HepG2 (cell line): ENCODE measurements around the gene LRRC55. TPM values are rescaled to one million over a fixed set of nuclear protein-coding genes. Genes with fewer than 3 reads are reported as not detected.

Source experiments
- ATAC-seq: fragments of 200-7000 bp; cut with Tn5 transposase; 3 replicates; pipeline ENCODE4 v1.9.1; 2020; ENCODE audit warnings: mild to moderate bottlenecking, moderate library complexity
- BruUV-seq: library from RNA; stranded (reverse); fragments of 400-500 nt; replicated peaks from 2 replicates; lab custom pipeline; 2021; lab: Mats Ljungman, UMichigan
- CTCF ChIA-PET: fragments of 300-600 bp; formaldehyde crosslinking; extraction: SDS; loops from one replicate; lab custom pipeline; 2021; ENCODE audit warnings: low total read pairs, inconsistent platforms, low intra/inter-chr PET ratio; lab: Yijun Ruan, JAX
- POLR2A ChIA-PET: fragments of 350-600 bp; sonication (Branson Sonifier 250); formaldehyde crosslinking; loops from one replicate; lab custom pipeline; 2020; ENCODE audit warnings: antibody characterized with exemption, inconsistent platforms; lab: Yijun Ruan, JAX
- DNase-seq: peaks from one replicate; pipeline ENCODE4 v3.0.0-alpha.2; 2015; ENCODE audit warnings: low spot score
- FAIRE-seq: peaks from 3 replicates; lab custom pipeline; 2011; peaks lifted over from hg19 to GRCh38; lab: Jason Lieb, UNC
- H2AFZ ChIP-seq: one replicate; pipeline ENCODE4 v1.6.1; 2011; ENCODE audit warnings: low read length, inconsistent platforms
- H3K27ac ChIP-seq: fragments of 300-600 bp; 3 replicates; pipeline ENCODE4 v1.8.0; 2011; ENCODE audit warnings: mixed run types, mild to moderate bottlenecking, mixed read lengths, low read length, inconsistent platforms; ENCODE audit not compliant: insufficient read depth; ENCODE audit errors: extremely low read length
- H3K27me3 ChIP-seq, 2 experiments: fragments of 200-600 bp in 1 of 2; 2 replicates in 1 of 2; 3 replicates in 1 of 2; pipeline versions ENCODE4 v1.6.0 to v1.8.0; 2011; ENCODE audit warnings: low read length in 2 of 2, mild to moderate bottlenecking in 2 of 2, moderate library complexity in 2 of 2, inconsistent platforms in 1 of 2; ENCODE audit not compliant: insufficient read depth in 2 of 2, control insufficient read depth in 1 of 2
- H3K36me3 ChIP-seq, 2 experiments: fragments of 200-600 bp in 1 of 2; replicated peaks in 1 of 2; 2 replicates in 1 of 2; 3 replicates in 1 of 2; pipeline versions ENCODE4 v1.5.1 to v1.8.0; 2011; ENCODE audit warnings: low read length in 2 of 2, inconsistent platforms in 1 of 2; ENCODE audit not compliant: insufficient read depth in 2 of 2, control insufficient read depth in 1 of 2
- H3K4me1 ChIP-seq: 2 replicates; pipeline ENCODE4 v1.5.1; 2012; ENCODE audit warnings: low read length, inconsistent platforms; ENCODE audit not compliant: insufficient read depth
- H3K4me2 ChIP-seq: 2 replicates; pipeline ENCODE4 v1.6.0; 2011; ENCODE audit warnings: low read depth, low read length, inconsistent platforms
- H3K4me3 ChIP-seq, 3 experiments: fragments of 200-600 bp in 1 of 3; sonication (generic), shearing (Covaris generic) in 1 of 3; replicated peaks in 1 of 3; 2 replicates each; pipeline ENCODE4 v1.5.1; 2011 to 2016; ENCODE audit warnings: low read length in 3 of 3, inconsistent platforms in 2 of 3, low read depth in 2 of 3, mild to moderate bottlenecking in 2 of 3, control low read depth in 1 of 3, mixed read lengths in 1 of 3; ENCODE audit not compliant: insufficient read depth in 1 of 3
- H3K79me2 ChIP-seq: one replicate; pipeline ENCODE4 v1.6.1; 2011; ENCODE audit warnings: low read length, inconsistent platforms; ENCODE audit not compliant: insufficient read depth
- H3K9ac ChIP-seq: 2 replicates; pipeline ENCODE4 v1.6.0; 2011; ENCODE audit warnings: mild to moderate bottlenecking, low read depth, low read length, inconsistent platforms; ENCODE audit not compliant: insufficient read depth
- H3K9me3 ChIP-seq: 2 replicates; pipeline ENCODE4 v1.5.1; 2012; ENCODE audit warnings: mild to moderate bottlenecking, low read length
- H4K20me1 ChIP-seq: 2 replicates; pipeline ENCODE4 v1.6.0; 2011; ENCODE audit warnings: inconsistent platforms, mild to moderate bottlenecking, low read length, moderate library complexity; ENCODE audit not compliant: insufficient read depth
- DNMT1 ChIP-seq: sonication (generic); formaldehyde crosslinking; IDR thresholded peaks from 2 replicates; pipeline ENCODE4 v1.5.1; 2020; ENCODE audit warnings: mild to moderate bottlenecking, missing genetic modification reagents
- FLYWCH1 ChIP-seq: sonication (generic); formaldehyde crosslinking; IDR thresholded peaks from 2 replicates; pipeline ENCODE4 v1.8.1; 2023; ENCODE audit warnings: mild to moderate bottlenecking, missing genetic modification reagents
- FOXA3 ChIP-seq: IDR thresholded peaks from 2 replicates; pipeline ENCODE4 v1.6.1; 2016; ENCODE audit warnings: missing genetic modification reagents, missing compliant biosample characterization
- HDAC1 ChIP-seq: sonication (generic); formaldehyde crosslinking; IDR thresholded peaks from 2 replicates; pipeline ENCODE4 v1.5.1; 2020; ENCODE audit warnings: mild to moderate bottlenecking, missing genetic modification reagents
- KDM3A ChIP-seq: IDR thresholded peaks from 2 replicates; pipeline ENCODE4 v1.6.1; 2018; ENCODE audit warnings: low read depth, missing compliant biosample characterization
- MEIS1 ChIP-seq: sonication (generic); formaldehyde crosslinking; IDR thresholded peaks from 2 replicates; pipeline ENCODE4 v1.9.0; 2021; ENCODE audit warnings: mild to moderate bottlenecking, missing genetic modification reagents, moderate library complexity, borderline replicate concordance
- MTF1 ChIP-seq: sonication (generic); formaldehyde crosslinking; IDR thresholded peaks from 2 replicates; pipeline ENCODE4 v1.5.0; 2020; ENCODE audit warnings: missing genetic modification reagents
- TBX3 ChIP-seq: fragments of 450-650 bp; IDR thresholded peaks from 2 replicates; pipeline ENCODE4 v1.6.1; 2017; ENCODE audit warnings: antibody characterized with exemption, mild to moderate bottlenecking, inconsistent platforms, borderline replicate concordance
- ZNF275 ChIP-seq: sonication (generic); formaldehyde crosslinking; IDR thresholded peaks from 2 replicates; pipeline ENCODE4 v1.8.0; 2022; ENCODE audit warnings: missing genetic modification reagents, mild to moderate bottlenecking, inconsistent platforms, borderline replicate concordance
- ZNF30 ChIP-seq: sonication (generic); formaldehyde crosslinking; IDR thresholded peaks from 2 replicates; pipeline ENCODE4 v1.5.0; 2020; ENCODE audit warnings: mild to moderate bottlenecking, missing genetic modification reagents
- ZNF326 ChIP-seq: sonication (generic); formaldehyde crosslinking; IDR thresholded peaks from 2 replicates; pipeline ENCODE4 v1.4.0; 2020; ENCODE audit warnings: missing genetic modification reagents, borderline replicate concordance
- ZNF354B ChIP-seq: sonication (generic); formaldehyde crosslinking; IDR thresholded peaks from 2 replicates; pipeline ENCODE4 v1.8.0; 2022; ENCODE audit warnings: mild to moderate bottlenecking, missing genetic modification reagents
- ZNF503 ChIP-seq: sonication (generic); formaldehyde crosslinking; IDR thresholded peaks from 2 replicates; pipeline ENCODE4 v1.4.0; 2020; ENCODE audit warnings: missing genetic modification reagents
- ZNF550 ChIP-seq: sonication (generic); formaldehyde crosslinking; IDR thresholded peaks from 2 replicates; pipeline ENCODE4 v1.4.0; 2020; ENCODE audit warnings: mild to moderate bottlenecking, missing genetic modification reagents, borderline replicate concordance
- ZSCAN21 ChIP-seq: sonication (generic); formaldehyde crosslinking; IDR thresholded peaks from 2 replicates; pipeline ENCODE4 v1.8.0; 2022; ENCODE audit warnings: mild to moderate bottlenecking, missing genetic modification reagents, moderate library complexity, borderline replicate concordance
- WGBS: methylation state at CpG from one replicate; pipeline ENCODE4 v1.1.6; 2017; ENCODE audit warnings: low lambda C conversion rate; 5-methylcytosine and 5-hydroxymethylcytosine counted together
- in situ Hi-C: cut with HindIII; loops from 2 replicates; pipeline ENCODE4 v1.10.0; 2017; ENCODE audit warnings: low pct_unique_long_range_greater_than_20kb; ENCODE audit not compliant: extremely low pct_ligation_motif_present
- intact Hi-C: fragments of 100-400 bp; cut with micrococcal nuclease; formaldehyde crosslinking; loops from one replicate; pipeline ENCODE4 v1.10.0; 2022; ENCODE audit not compliant: unreplicated experiment
- polyA plus RNA-seq, 8 experiments: library from polyadenylated mRNA; depleted of rRNA in 3 of 8; stranded (reverse) in 7 of 8; unstranded in 1 of 8; fragments of >200 nt; fragmentation: Illumina TruSeq in 4 of 8; extraction: Trizol in 4 of 8; gene quantifications; 2 replicates each; pipeline versions ENCODE4 v1.2.1 to v1.2.3, GENCODE V29; 2011 to 2016; ENCODE audit warnings: low read depth in 4 of 8, missing spikeins in 1 of 8, mixed read lengths in 1 of 8; ENCODE audit not compliant: insufficient read depth in 1 of 8
- total RNA-seq, 5 experiments: library from RNA; depleted of rRNA; stranded (reverse); fragments of >200 nt; fragmentation: Illumina TruSeq; extraction: Trizol; gene quantifications; 2 replicates each; pipeline ENCODE4 v1.2.3, GENCODE V29; 2016; ENCODE audit warnings: low read depth in 1 of 5
- TF ChIP-seq, protein P1 (sequence below): sonication (generic); formaldehyde crosslinking; IDR thresholded peaks from 2 replicates; pipeline ENCODE4 v1.9.0; 2022; ENCODE audit warnings: missing genetic modification reagents, mild to moderate bottlenecking, borderline replicate concordance

Gene LRRC55
- total and polyA plus RNA-seq, 2 of the 13 experiments (the other 11 are each of a cell fraction or from before 2014, with no cell fraction given), result not detected

DNA sequence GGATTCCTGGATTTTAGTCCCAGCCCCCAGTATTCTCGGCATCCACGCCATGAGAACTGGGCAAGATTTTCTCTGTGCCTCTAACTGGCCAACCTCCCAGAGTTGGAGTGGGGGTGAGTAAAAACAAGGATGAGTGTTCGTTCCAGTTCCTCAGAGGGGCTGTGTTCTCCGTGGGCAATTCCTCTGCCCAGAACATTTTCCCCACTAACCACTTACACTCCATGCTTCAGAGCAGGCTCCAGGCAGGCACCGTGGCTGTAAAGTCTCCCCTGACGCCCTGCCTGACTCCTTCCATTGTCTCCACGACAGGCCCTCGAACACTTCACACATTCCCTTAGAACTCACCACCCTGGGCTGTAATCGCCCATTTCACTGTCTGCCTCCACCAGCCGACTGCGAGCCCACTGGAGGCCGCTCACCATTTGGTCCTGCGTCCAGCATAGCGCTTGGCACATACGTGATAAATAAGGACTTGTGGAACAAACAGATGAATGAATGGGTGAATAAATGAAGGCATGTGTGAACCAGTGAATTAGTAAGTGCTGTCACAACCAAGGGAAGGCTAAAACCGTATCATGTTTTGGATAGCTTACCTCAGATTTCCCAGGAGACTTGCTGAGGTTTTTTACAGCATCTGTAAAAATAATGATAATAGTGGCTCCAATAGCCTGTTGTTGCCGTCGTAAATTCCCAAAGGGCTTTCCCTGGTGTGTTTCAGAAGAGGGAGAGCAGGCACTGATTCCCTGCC lies 49.2 kb downstream of the LRRC55 start:
- Histone ChIP-seq H3K79me2 (no peaks in the 10 kb centered on the region), H2AFZ (no peak overlapping the region), H3K36me3 (no peaks in the 10 kb centered on the region), H4K20me1 (no peaks in the 10 kb centered on the region), H3K4me1 (no peaks in the 10 kb centered on the region), H3K4me2 (no peak overlapping the region), H3K9me3 (no peaks in the 10 kb centered on the region), H3K4me3 (no peak overlapping the region), H3K27ac (no peak overlapping the region), H3K27me3 (peaks cover 2 to 21% of the 10 kb centered on the region in 2 experiments; a peak in 3 of 5 replicates), H3K9ac (no peak overlapping the region)
- intact Hi-C loops, result no loop called here
- CTCF ChIA-PET, result no interaction called here
- DNase-seq (no peak), ATAC-seq (no peak), FAIRE-seq (no peak)
- TF ChIP-seq ZNF275 (CRISPR knock-in tag), result no peak
- TF ChIP-seq ZNF503, result no peak
- TF ChIP-seq MTF1 (CRISPR knock-in tag), result no peak
- no peak for TF ChIP-seq HDAC1
- no peak for TF ChIP-seq FLYWCH1 (CRISPR knock-in tag)
- TF ChIP-seq FOXA3 (CRISPR knock-in tag), result no peak
- no peak for TF ChIP-seq TBX3
- no peak for TF ChIP-seq DNMT1
- TF ChIP-seq ZNF30 (CRISPR knock-in tag), result no peak
- TF ChIP-seq ZNF326 (CRISPR knock-in tag), result no peak
- TF ChIP-seq, protein P1, sequence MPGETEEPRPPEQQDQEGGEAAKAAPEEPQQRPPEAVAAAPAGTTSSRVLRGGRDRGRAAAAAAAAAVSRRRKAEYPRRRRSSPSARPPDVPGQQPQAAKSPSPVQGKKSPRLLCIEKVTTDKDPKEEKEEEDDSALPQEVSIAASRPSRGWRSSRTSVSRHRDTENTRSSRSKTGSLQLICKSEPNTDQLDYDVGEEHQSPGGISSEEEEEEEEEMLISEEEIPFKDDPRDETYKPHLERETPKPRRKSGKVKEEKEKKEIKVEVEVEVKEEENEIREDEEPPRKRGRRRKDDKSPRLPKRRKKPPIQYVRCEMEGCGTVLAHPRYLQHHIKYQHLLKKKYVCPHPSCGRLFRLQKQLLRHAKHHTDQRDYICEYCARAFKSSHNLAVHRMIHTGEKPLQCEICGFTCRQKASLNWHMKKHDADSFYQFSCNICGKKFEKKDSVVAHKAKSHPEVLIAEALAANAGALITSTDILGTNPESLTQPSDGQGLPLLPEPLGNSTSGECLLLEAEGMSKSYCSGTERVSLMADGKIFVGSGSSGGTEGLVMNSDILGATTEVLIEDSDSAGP, result no peak
- no peak for TF ChIP-seq MEIS1 (CRISPR knock-in tag)
- no peak for TF ChIP-seq ZSCAN21 (CRISPR knock-in tag)
- no peak for TF ChIP-seq ZNF354B (CRISPR knock-in tag)
- no peak for TF ChIP-seq KDM3A (CRISPR knock-in tag)
- TF ChIP-seq ZNF550 (CRISPR knock-in tag), result no peak
- in situ Hi-C loops, result no loop called here
- POLR2A ChIA-PET, result no interaction called here
- WGBS, result 16% methylated on average over 17 of the region's 18 CpGs
- BruUV-seq, result no TSS peak
